Measurements from ENCODE around the gene TUBA8.

Gene TUBA8

DNA sequence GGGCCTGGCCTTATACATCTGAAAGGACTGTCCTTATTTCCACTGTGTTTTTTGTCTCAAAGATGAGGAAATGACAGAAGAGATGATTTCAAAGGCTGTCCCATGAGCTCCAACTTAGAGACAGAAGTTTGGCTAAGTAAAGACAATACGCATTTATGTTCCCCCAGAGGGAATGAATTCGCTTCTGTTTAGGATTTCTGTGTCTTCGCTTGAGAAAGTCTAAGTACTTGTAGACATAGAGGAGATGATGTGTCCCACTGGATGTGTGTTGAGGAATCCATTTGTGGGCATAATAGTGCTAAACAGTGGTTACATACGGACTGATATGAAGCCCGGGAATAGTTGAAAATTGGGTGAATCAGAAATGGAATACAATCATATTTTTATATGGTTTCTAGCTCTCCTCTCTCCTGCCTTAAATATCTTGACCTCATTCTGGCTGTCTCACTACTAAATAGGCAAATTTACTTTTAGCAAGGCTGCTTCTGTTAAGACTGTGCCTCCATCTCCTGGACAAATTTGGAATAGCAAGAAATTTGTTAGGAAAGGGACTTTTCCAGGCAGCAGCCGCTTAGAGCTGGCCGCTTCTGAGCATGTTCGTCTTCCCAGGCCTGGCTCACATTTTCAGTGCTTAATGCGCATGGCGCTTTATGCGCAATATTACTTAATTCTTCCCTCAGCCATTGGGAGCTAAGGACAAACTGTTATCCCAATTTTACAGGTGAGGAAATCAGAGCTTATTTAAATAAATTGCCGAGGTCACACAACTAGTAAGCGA, 34.7 kb upstream of the TUBA8 start:
- H3K27ac ChIP-seq: peak overlapping the region; percentile 69
- no peak for DNase-seq (ENCODE audit: low read depth, low spot score)

DNA sequence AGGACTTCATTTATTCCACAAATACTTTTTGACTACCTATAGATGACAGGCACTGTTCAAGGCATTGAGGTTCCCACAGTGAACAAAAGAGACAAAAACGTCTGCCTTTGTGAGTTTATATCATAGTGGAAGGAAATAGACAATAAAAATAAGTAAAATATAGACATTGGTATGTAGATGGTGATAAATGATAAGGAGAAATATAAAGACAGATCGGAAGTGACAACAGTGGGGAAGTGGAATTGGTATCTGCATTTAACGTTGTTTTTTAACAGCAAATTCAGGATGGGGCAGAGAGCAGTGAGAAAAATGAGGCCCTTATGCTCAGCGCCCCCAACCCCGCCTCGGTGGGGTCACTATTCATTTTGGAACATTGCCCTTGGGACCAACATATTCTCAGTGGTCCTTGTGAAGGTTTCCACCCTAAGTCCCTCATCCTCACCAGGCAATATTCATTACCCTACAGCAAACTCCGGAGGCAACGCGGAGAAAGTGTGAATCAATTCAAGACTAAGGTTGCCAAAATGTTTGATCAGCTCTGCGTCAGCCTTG, 33.4 kb upstream of the TUBA8 start:
- no peak for DNase-seq (ENCODE audit: low read depth, low spot score)
- peak overlapping the region; percentile 69 for H3K27ac ChIP-seq

DNA sequence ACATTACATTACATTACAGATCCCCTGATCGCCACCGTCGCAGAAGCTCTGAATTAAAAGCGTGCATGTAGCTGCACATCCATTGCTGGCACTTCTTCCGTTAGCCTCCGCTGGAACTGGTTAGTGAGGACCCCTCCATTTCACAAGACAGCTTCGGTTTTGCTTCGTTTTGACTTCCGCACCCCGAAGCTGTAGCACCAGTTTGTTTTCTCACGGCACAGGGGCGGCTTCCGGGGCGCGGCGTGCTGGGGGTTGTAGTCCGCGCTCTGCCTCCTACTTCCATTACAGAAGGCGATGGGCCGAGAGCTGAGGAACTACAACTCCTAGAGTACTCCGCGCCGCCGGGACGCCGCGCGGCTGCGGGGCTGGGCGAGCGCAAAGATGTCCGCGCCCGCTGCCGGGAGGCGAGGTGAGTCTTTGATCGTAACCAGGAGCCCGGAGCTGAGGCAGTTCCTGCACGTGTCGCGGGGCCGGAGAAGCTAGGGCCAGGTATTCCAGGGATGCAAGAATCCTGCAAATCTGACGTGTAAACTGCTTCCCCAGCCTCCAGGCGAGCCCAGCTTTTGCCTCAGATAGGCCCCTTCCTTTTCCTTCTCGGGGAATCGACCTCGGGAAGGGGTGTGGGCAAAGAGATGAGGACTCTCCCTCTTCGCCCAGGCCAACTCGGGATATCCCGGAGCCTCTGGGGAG, 32.8 kb upstream of the TUBA8 start, which contains the start of gene PEX26:
PEX26 (plus strand) TSS at position 352 of the 690 bp plus-strand sequence. CDS start 387 bp downstream, outside the sequence.
- H3K27ac ChIP-seq: peak within 1 kb of the TSS; percentile 69
- DNase-seq (ENCODE audit: low read depth, low spot score): peak; percentile 79

DNA sequence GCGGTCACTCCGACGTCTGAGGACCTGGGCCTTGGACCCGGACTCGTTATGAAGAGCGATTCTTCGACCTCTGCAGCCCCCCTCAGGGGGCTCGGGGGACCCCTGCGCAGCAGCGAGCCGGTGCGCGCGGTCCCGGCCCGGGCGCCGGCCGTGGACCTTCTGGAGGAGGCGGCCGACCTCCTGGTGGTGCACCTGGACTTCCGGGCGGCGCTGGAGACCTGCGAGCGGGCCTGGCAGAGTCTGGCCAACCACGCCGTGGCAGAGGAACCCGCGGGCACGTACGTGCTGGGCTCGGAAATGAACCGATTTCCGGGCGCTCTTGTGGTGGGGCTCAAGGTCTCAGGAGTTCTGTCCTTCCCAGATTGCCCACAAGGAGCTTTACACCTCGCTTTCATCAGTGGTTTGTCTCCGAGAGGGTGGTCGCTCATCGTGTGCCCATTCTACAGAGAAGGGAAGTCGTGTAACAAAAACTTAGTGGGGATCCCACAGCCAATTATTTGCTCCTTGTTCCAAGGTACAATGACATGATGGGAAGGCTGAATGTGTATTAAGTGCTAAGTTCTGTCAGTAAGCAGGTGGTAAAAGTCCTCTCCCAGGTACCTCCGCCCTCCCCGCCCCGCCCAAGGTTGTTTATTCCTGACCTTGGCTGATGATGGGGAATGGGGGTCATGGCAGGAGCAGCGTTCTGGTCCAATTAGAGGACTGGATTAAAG, 32.1 kb upstream of the TUBA8 start:
- DNase-seq (ENCODE audit: low read depth, low spot score): no peak
- peak overlapping the region; percentile 69 for H3K27ac ChIP-seq

DNA sequence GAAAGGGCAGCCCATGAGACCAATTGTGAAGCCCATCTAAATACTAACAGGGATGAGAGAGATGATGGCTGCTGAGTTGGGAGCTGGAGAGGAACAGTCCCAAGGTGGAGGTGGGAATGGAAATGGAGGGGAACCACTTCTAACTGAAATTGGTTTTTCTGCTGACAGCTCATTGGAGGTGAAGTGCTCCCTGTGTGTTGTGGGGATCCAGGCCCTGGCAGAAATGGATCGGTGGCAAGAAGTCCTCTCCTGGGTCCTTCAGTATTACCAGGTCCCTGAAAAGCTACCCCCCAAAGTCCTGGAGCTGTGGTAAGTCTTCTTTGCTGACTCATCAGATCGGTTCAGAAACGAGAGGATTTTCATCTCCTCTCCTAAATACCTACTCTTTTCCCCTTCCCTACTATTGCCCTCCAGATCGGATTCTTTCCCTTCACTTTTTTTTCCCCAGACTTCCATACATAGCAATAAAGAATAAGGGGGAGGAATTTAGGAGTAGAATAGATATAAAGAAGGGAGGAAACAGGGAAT, 30.8 kb upstream of the TUBA8 start:
- DNase-seq (ENCODE audit: low read depth, low spot score): no peak
- H3K27ac ChIP-seq: no peak overlapping the region

DNA sequence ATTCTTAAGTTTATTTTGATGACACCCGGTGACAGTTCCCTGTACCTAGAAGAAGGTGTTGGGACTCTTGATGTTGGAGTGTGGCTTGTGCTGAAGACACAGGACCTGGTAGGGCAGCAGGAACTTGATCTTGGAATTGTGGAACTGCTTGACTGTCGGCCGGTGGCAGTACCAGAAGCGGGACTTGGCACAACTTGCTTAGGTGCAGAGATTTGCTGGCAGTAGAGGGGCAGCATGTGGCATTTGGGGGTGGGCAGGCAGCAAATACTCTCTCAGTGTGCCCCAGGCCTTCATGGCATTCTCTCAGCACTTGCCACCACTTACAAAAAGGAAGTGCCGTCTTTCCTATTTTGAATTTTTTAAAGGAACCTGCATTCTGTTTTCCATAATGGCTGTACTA, 29.2 kb upstream of the TUBA8 start:
- no peak for DNase-seq (ENCODE audit: low read depth, low spot score)
- H3K27ac ChIP-seq: no peak overlapping the region

DNA sequence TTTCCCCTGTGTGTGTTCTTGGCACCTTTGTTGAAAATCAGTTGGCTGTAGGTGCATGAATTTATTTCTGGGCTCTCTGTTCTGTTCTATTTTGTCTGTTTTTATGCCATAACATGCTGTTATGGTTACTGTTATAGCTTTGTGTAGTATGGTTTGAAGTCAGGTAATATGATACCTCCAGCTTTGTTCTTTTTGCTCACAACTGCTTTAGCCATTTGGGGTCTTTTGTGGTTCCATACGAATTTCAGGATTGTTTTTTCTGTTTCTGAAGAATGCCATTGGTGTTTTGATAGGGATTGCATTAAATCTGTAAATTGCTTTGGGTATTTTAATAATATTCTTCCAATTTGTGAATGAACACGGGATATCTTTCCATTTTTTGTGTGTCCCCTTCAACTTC, 28.1 kb upstream of the TUBA8 start:
- DNase-seq (ENCODE audit: low read depth, low spot score): no peak
- no peak overlapping the region for H3K27ac ChIP-seq

DNA sequence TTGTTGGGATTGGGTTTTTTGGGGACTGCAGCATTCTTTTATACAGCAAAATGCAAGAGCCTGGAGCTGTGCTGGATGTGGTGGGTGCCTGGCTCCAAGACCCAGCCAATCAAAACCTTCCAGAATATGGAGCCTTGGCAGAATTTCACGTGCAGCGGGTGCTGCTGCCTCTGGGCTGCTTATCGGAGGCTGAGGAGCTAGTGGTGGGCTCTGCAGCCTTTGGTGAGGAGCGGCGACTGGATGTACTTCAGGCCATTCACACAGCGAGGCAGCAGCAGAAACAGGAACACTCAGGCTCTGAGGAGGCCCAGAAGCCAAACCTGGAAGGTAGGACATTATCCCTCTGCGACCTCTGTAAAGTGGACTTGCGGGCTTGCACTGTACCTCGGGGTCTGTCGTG, 27.2 kb upstream of the TUBA8 start:
- no peak overlapping the region for H3K27ac ChIP-seq
- DNase-seq (ENCODE audit: low read depth, low spot score): no peak

DNA sequence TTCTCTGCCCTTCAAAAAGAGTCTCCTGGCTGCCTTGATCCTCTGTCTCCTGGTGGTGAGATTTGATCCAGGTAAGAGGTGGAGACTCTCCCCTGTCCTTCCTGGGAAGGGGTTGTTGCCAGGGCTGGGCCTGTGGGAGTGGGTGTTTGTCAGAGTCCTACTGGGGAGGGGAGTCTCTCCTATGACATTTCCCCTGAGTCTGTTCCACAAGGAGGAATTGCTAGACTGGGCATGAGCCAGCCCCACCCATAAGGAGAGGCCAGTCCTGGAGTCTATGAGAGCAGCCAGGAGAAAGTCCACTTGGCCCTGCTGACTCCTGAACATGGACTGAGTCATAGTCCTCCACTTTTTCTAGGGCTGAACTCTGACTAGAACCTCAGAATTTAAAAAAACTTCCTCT, 25.4 kb upstream of the TUBA8 start:
- DNase-seq (ENCODE audit: low read depth, low spot score): no peak
- H3K27ac ChIP-seq: peak overlapping the region; percentile 13

DNA sequence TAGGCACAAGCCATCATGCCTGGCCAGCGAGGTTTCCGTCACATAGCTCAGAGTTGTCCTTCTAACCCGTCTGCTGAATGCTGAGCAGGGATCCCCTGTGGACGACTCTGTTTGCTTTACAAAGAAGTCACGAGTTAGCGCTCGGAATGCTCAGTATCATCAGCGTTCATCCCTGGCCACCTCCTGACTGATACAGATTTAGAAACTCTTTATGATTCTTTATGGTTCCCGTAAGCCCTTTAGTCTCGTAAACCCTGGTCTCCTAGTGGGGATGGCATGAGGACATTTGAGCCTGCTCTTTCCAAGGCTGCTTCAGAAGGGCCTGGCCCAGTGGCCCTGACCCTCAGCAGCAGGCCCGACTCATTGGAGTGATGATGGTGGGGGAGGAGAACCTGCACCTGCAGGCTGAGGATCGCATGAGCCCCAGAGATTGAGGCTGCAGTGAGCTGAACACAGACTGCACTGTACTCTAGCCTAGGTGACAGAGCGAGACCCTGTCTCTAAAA, 23.2 kb upstream of the TUBA8 start:
- H3K27ac ChIP-seq: no peak overlapping the region
- no peak for DNase-seq (ENCODE audit: low read depth, low spot score)

DNA sequence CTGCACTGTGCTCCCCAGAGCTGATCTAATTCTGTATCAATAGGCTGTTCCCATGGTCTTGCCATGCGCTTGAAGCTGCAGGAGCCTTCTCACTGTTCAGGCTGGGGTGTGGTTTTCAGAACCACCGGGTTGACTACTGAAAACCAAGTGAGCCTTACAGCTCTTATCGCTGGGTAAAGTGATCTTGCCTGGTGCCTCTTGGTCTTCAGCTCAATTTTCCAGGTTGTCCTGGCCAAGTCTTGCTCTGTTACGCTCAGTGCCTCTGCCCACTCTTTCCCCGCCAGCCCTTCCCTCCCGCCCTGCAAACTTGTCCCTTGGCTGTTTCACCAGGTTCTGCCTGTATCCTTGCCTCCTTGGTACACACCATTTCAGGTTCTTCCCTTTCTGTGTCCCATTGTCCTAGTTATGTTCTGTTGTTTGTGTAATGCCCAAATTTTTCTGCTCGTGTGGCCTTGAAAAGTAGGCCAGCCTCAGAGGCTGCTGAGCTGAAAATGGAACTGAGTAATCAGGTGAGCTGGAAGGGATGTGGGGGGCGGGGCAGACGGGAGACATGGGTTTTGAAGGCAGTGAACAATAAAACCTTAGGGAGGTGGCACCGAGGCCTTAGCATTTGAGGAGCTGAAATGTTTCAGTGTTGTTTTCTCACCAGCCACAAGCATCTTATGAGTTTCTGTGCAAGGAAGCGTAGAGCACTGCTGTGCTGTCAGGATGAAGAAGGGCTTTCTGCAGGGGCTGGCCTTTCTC, 21.6 kb upstream of the TUBA8 start:
- DNase-seq (ENCODE audit: low read depth, low spot score): no peak
- H3K27ac ChIP-seq: no peak overlapping the region

DNA sequence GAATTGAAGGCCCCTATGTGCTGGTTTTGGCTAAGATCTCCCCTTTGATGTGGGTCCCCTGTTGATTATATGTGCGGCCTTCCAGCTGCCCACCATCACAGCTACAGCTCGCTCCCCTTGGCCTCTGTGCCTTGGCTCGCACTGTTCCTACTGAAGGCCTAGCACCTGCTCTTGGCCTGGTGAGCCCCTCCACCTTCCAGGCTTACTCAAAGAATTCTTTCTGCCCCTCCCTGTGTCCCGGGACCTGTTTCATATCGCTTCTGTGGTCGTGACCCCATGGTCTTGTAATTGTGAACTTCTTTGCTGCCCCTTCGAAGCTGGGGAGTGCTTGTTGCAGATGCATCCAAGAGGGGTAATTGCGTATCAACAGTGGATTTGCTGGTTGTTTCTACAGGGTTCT, 20.3 kb upstream of the TUBA8 start:
- H3K27ac ChIP-seq: no peak overlapping the region
- DNase-seq (ENCODE audit: low read depth, low spot score): no peak

DNA sequence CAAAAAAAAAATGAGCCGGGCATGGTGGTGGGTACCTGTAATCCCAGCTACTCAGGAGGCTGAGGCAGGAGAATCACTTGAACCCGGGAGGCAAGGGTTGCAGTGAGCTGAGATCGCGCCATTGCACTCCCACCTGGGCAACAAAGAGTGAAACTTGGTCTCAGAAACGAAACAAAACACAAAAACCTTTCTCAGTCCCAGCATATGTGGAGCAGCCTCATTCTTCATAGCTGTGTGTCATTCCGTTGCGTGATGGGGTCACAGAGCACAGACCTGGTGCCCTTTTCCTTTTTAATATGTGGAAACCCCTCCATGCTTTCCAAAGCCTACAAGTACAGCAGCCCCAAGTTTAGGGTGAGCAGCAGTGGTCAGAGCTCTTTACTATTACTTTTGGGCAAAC, 19.1 kb upstream of the TUBA8 start:
- peak overlapping the region; percentile 49 for H3K27ac ChIP-seq
- no peak for DNase-seq (ENCODE audit: low read depth, low spot score)

DNA sequence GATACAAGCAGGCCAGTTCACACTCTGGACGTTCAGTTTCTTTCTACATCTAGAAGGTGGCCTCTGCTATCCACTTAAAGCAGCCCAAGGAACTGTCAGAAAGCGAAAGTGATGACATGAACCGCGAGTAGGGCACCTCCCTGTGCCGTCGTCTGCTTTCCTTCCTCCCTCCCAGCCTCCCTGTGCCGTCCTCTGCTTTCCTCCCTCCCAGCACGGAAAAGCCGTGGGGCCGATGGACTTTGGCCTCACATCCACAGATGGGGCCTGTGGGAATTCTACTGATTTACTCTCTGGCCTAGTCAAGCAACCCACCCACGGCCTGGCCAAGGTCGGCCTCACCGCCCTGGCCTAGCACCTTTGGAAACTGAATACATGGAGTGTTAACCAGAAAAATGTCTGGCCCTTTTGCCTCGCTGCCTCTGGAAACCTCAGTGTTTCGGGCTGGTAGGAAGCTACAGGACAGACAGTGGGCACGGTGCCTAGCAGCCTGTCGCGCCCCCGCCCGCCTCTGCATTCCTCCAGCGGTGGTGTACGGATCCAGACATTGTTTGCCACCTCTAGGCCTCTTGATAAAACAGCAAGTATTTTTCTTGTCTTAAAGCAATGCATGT, 18.6 kb upstream of the TUBA8 start:
- H3K27ac ChIP-seq: peak overlapping the region; percentile 49
- DNase-seq (ENCODE audit: low read depth, low spot score): no peak

DNA sequence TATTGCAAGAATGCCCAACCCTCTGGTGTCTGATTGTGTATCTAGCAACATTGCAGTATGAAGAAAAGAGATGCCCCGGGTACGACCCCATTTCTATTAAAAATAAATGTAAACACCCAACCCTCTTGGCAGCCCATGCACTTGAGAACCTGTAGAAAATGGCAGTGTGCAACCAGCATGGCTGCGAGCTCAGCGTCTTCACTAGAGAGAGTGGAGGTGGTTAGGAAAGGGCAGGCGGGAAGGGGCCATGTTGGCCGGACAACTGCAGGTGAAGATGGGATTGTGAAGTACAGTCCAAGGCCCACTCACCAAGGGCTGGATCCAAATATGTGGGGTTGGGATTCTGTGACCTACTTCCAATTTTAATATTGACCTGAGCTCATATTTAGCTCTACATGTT, 16.9 kb upstream of the TUBA8 start:
- no peak overlapping the region for H3K27ac ChIP-seq
- DNase-seq (ENCODE audit: low read depth, low spot score): no peak

DNA sequence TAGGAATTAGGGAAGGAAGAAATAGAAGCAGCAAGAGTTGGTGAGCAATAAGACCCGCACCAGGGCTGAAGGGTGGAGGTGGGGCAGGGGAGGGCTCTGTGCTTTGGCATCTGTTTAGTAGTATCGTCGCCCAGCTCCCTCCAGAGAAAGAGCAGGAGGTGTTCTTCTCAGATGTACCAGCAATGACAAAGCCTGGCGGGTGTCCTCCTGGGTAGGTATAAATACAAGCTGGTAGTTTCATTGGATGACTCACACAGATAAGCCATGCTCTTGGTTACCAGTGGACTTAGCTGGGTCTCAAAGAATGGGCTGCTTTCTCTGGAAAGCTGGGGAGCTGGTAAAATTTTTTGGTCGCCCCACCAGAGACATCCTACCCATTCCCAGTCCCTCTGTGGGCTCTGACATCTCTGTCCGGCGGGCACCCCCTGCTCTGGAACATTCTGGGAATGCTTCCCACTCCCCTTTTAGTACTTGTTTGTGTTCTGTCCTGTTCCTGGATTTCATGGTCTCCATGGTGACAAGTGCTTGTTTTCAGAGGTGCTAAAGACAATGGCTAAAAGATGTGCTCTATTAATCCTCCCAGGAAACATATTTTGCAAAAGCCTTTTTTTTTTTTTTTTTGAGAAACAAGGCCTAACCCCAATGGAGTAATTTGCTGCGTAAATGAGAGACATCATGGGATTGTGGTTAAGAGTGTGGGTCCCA, 15.4 kb upstream of the TUBA8 start:
- no peak overlapping the region for H3K27ac ChIP-seq
- DNase-seq (ENCODE audit: low read depth, low spot score): no peak

DNA sequence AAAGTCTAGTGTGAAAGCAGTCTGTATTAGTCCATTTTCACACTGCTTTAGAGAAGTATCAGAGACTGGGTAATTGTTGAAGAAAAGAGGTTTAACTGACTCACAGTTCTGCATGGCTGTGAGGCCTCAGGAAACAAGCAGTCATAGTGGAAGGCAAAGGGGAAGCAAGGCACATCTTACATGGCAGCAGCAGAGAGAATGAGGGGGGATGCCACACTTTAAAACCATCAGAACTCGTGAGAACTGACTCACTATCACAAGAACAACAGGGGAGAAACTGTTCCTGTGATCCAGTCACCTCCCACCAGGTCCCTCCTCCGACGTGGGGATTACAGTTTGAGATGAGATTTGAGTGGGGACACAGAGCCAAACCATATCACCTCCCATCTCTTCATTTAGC, 13.8 kb upstream of the TUBA8 start:
- no peak overlapping the region for H3K27ac ChIP-seq
- DNase-seq (ENCODE audit: low read depth, low spot score): no peak

DNA sequence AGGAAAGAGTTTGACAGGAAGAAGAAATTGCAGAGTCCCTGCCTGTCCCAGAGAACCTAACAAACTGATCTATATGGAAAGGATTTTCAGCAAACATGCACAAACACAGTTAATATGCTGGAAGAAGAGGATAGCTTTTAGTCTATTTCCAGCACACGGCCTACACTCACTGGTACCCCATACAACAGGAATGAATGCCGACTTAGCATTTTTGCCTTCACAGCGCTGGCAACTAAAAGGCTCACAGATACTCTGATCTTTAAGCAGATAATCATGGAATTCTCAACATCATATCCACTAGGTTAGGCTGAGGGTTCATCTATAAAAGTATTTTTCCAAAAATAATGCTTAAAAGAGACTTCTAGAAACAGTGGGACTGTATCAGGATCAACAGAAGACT, 9.8 kb upstream of the TUBA8 start:
- no peak for DNase-seq (ENCODE audit: low read depth, low spot score)
- no peak overlapping the region for H3K27ac ChIP-seq

DNA sequence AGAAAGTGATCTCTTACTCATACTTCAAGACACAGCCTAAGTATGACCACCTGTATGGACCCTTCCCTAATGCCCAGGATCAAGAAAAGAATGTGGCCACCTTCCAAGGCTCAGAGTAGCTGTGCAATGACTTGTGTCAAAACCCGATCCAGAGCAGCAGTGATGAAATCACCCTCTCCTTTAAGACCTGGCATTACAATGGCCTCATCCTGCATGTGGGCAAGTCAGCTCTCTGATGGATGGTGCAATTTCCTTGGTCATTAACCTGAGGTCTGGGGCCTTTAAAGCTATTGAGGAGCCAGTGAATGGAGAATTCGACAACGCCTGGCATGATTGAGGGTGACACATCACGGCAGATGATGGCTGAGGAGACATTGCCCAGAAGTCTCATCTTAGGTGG, 9.1 kb upstream of the TUBA8 start:
- H3K27ac ChIP-seq: no peak overlapping the region
- DNase-seq (ENCODE audit: low read depth, low spot score): no peak
